NCI-H2029 treated with DMSO at 0.1 percent for 48 hours (cell line): Measurements from ENCODE around the gene EML4.
A peak's percentile ranks its signal among the peaks of the same experiment; 100 is the strongest.
"Not testable (repeated sequence)": the region's sequence is repeated elsewhere in the genome, so short reads cannot be mapped to it uniquely, and the experiment has no call there.

Experiments
- DNase-seq: peaks from one replicate; lab custom pipeline; 2025; lab: John Stamatoyannopoulos, UW

The EML4 gene

GRCh38 chr2:42359304-42359964 is 190.3 kb downstream of the EML4 start:
- DNase-seq: no peak

- DNase-seq: no peak
These were observed 190.9 kb downstream of the EML4 start for GRCh38 chr2:42359965-42360483.

- DNase-seq: no peak
These were observed 191.3 kb downstream of the EML4 start for GRCh38 chr2:42360493-42360889.

GRCh38 chr2:42360890-42361727 is 192.0 kb downstream of the EML4 start, which contains the start of gene COX7A2L:
TSS of gene COX7A2L (minus strand) at chr2:42361217. CDS start at chr2:42361161, 56 bp downstream.
- DNase-seq: peak; percentile 83

- no peak for DNase-seq
These were observed 192.7 kb downstream of the EML4 start for GRCh38 chr2:42361728-42362283.

- no peak for DNase-seq
These were observed 194.3 kb downstream of the EML4 start for GRCh38 chr2:42363413-42363812.

- DNase-seq: no peak
These were observed 195.5 kb downstream of the EML4 start for GRCh38 chr2:42364658-42365057.

GRCh38 chr2:42366411-42366810 is 197.3 kb downstream of the EML4 start:
- DNase-seq: no peak

- DNase-seq: no peak
These were observed 198.7 kb downstream of the EML4 start for GRCh38 chr2:42367835-42368234.

GRCh38 chr2:42368817-42369531 is 199.8 kb downstream of the EML4 start:
- peak; percentile 73 for DNase-seq

- no peak for DNase-seq
These were observed 200.5 kb downstream of the EML4 start for GRCh38 chr2:42369532-42370229.

GRCh38 chr2:42371611-42372473 is 202.7 kb downstream of the EML4 start:
- DNase-seq: no peak

GRCh38 chr2:42372474-42373200 is 203.5 kb downstream of the EML4 start:
- no peak for DNase-seq

GRCh38 chr2:42376758-42377157 is 207.6 kb downstream of the EML4 start:
- DNase-seq: no peak

- no peak for DNase-seq
These were observed 209.3 kb downstream of the EML4 start for GRCh38 chr2:42378415-42378814.

GRCh38 chr2:42380026-42380425 is 210.9 kb downstream of the EML4 start:
- DNase-seq: not testable (repeated sequence)

GRCh38 chr2:42382144-42382543 is 213.0 kb downstream of the EML4 start:
- no peak for DNase-seq
